M059J (cell line): ENCODE data around the gene SERPINA5. TPM values are rescaled to one million over a fixed set of nuclear protein-coding genes. Genes with fewer than 3 reads are reported as not detected.
"Not testable (repeated sequence)": the region's sequence is repeated elsewhere in the genome, so short reads cannot be mapped to it uniquely, and the experiment has no call there.

Source experiments
- DNase-seq: peaks from one replicate; pipeline ENCODE4 v3.0.0-alpha.2; 2012; ENCODE audit warnings: low read depth
- total RNA-seq: library from RNA; depleted of rRNA; stranded (reverse); fragments of >200 nt; shearing (Covaris generic); gene quantifications from 2 replicates; pipeline ENCODE4 v1.2.3, GENCODE V29; 2014

Gene SERPINA5
- total RNA-seq, 1 experiment from 2014 or later: 0.05 TPM

DNA sequence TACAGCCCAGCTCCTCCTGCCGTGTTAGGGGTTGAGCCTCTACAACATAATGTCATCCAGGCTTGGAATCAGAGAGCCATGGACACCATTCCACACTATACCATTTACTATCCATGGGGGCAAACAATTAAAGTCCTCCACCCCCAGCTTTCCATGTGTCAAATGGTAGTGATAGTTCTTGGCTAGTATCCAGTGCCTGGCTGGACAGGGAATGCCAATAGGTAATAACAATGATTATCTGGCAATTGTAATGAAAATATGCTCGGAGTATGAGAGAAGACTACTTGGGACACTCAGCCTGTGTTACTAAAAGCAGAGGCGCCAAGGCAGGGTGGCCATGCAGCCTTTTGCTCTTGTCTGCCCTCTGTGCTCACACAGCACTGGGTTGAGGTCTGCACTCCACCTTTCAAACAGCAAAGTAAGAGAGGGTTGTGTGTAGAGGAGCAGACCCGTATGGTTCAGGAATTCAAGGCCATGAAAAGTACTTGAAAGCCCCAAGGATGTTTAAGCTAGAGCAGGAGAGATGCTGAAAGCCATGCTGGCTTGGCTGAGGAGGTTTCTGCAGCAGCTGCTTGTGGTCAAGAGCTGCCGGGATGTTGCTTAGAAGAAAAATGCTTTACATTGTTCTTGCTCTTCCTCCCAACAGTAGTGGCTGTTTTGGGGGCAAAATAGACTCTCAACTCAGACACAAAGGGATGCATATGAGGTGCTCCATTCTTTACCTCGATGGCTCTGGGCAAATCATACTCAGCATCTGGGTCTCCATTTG, 41.6 kb downstream of the SERPINA5 start:
- no peak for DNase-seq

GRCh38 chr14:94623422-94623809, 42.2 kb downstream of the SERPINA5 start:
- DNase-seq: no peak

DNA sequence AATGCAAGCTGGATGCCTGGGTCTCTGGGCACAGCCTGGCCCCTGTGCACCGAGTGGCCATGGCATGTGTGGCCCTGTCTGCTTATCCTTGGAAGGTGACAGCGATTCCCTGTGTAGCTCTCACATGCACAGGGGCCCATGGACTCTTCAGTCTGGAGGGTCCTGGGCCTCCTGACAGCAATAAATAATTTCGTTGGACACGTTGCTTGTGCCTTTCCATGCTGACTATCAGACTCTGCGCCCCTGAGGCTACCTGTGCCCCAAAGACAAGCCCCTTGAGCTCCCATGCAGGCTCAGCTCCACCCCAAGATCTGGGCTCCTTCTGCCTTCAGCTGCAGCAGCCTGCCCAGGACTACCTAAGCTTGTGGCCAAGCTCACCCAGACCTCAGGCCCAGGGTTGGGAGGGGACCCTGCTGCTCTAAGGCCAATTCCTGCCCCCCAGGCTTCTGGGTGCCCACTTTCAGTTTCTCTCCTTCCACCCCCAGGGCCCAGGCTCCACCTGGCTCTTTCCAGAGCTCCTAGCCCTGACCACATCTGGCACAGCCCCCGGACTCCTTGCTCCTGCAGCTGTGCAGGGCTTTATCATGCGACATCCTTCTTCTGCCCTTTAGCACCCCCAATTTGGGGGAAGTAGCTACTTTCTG, 42.8 kb downstream of the SERPINA5 start:
- no peak for DNase-seq

GRCh38 chr14:94624537-94625352, 43.5 kb downstream of the SERPINA5 start:
- DNase-seq: no peak

DNA sequence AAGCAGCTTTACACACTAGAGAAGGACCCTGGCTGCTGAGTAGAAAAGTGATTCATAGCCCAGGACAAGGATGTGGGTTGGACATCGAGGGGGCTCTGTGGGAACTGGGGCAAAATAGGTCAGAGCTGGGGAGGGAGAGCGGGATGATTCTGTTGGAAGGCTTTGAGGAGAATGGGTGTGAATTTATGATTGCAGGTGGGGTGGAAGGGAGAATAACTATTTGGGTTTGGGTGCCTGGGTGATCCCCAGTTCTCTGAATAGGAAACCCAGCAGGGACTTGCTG, 44.1 kb downstream of the SERPINA5 start:
- DNase-seq: no peak

DNA sequence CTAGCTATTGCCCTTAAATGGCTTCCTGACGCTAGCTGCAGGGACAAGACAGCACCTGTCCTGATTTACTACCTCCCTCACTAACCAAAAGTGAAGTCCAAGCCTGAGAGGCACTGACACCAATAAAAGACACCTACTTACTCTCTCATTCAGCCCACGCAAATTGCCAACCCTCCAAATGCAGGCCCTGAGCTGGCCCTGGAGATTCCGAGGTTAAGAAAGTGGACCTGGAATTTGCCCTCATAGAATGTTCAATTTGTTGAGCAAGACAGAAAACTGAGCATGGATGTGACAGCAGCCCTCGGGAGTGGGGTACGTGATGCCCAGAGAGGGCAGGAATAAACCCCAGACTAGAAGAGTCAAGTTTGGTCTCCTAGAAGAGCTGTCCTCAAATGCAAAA, 47.4 kb downstream of the SERPINA5 start:
- DNase-seq: no peak

DNA sequence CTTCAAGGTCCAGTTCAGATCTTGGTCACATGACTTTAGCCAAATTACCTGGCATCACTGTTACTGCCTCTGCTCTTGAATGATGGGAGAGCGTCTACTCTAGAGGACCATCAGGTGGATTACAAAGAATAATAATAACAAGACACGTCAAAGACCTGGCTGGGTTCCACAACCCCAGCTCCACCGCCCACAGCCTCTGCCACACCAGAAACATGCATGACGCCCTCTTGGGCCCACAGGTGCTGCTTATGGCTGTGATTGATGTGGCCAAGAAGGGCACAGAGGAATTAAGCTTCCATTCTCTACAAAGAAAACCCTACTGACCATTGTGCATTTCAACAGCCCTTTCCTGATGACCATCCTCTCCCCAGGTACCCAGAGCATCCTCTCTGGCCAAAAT, 49.2 kb downstream of the SERPINA5 start:
- DNase-seq: no peak

DNA sequence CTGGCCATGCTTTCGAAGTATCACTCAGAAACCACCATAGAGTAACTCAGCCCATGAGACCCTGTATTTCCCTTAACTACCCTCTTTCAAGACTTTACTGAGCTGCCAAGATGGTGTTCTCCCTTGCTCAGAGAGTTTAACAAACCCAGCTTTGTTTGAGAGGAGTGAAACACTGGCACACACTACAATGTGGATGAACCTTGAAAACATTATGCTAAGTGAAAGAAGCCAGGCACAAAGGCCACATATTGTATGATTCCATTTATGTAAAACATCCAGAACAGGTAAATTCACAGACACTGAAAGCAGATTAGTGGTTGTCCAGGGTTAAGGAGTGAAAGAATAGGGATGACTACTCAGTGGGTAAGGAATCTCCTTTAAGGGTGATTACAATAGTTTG, 49.8 kb downstream of the SERPINA5 start:
- no peak for DNase-seq

GRCh38 chr14:94631536-94632304, 50.5 kb downstream of the SERPINA5 start:
- no peak for DNase-seq

DNA sequence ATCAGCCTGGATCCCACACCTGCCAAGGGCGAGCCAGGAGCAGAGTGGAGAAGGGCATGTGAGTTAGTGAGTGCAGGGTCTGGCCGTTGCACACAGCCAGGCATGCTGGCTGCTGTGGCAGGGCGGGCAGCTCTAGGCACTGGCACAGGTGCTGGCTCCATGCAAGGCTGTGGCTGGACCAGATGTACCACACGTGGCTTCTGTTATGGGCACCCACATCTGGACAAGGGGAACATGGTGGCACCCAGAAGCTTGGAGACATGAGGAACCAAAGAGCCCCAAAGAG, 51.0 kb downstream of the SERPINA5 start:
- no peak for DNase-seq

- DNase-seq: no peak
Observed at GRCh38 chr14:94633121-94633520, 51.9 kb downstream of the SERPINA5 start.

DNA sequence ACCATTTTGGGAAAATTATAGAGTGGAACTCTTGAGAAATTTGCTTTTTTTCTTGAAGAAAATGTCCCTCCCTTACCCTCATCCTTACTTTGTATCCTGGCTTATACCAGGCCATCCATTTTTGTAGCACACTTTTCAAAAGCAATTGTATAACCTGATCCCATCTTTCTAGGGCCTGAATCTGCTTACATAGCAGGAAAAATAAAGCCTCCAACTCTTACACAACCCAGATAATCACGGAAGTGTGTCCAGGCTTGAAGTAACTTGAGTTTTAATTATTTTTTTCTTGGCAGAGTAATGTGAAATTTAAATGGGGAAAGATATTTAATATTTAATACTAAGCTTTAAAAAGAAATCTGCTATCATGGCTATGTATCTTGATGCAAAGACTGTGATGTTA, 53.9 kb downstream of the SERPINA5 start:
- no peak for DNase-seq

- no peak for DNase-seq
Observed at GRCh38 chr14:94636744-94637412, 55.7 kb downstream of the SERPINA5 start.

GRCh38 chr14:94637814-94638213, 56.6 kb downstream of the SERPINA5 start:
- DNase-seq: not testable (repeated sequence)

DNA sequence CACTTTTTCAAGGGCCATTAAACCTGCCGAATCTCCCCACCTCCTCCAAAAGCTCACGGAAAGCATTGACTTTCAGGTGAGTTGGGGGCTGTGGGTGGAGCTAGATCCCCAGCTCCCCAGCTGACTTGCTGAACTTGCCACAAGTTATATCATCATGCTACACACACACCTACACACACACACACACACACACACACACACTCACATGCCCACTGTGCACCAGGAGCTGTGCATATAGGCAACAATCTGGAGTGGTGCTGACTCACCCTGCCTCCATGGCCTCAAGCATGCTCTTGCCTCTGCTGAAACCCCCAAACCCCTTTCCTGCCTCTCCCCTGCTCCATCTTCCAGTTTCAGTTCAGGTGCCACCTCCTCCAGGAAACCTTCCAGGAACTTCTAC, 57.1 kb downstream of the SERPINA5 start:
- peak; percentile 2 for DNase-seq

DNA sequence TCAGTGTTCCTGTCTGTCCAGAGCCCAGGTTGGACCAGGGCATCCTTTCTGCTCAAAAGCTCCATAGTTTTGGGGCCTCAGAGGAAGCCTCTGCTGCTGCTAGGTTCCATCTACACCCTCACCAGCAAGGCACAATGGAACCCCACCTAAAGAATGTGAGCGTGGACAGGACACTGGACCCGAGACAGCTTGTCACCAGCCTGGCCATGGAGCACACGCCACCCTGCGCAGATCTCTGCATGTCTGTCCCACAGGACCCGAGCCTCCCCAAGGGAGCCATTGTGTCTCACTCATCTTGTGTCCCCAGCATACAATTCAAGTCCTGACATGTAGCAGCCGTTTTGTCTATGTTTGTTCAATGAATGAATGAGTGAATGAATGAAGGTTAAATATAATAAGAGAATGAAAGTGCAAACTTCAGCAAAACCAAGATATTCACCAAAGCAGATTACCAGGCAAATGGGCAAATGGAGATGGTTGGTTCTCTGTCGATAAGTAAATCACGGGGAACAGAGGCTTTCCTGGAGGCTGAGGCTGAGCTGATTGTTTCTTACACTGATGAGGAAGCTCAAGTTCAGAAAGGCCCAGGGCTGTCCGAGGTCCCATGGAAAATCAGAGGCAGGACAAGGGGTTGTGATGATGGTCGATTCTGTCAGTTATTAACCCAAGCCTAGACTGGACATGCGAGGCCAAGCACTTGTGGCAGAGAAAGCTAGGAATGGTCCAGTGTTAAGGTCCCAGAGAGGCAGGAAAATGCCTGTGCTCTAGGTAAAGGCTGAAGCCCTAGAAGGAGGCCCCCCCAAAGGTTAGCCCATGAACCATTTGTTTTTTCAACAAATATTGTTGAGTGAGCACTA, 58.0 kb downstream of the SERPINA5 start:
- DNase-seq: no peak

- peak; percentile 20 for DNase-seq
Observed at GRCh38 chr14:94640721-94641631, 59.8 kb downstream of the SERPINA5 start.

- DNase-seq: no peak
Observed at GRCh38 chr14:94641632-94641955, 60.4 kb downstream of the SERPINA5 start.
